ENCODE data around the gene SEZ6L. TPM values are rescaled to one million over a fixed set of nuclear protein-coding genes. Genes with fewer than 3 reads are reported as not detected.

SEZ6L gene
- total RNA-seq, 1 donor from 2014 or later, result 0.32 TPM

- ATAC-seq (no peak), DNase-seq (no peak)
- no peak overlapping the region for H3K4me3 ChIP-seq
- no peaks in the 10 kb centered on the region for H3K4me1 ChIP-seq
- no peaks in the 10 kb centered on the region for H3K9me3 ChIP-seq
- no peaks in the 10 kb centered on the region for H3K36me3 ChIP-seq
- H3K27me3 ChIP-seq, result peaks cover 9% of the 10 kb centered on the region
- H3K27ac ChIP-seq, result no peak overlapping the region
- intact Hi-C loops (cut with DNase I), result no loop called here
- TF ChIP-seq CTCF (IDR thresholded peaks at IDR 0.05), result no peak
Measured at GRCh38 chr22:26409719-26410335, 240.6 kb downstream of the SEZ6L start.

GRCh38 chr22:26410386-26410785 lies 241.1 kb downstream of the SEZ6L start:
- intact Hi-C loops (cut with DNase I), result no loop called here
- no peaks in the 10 kb centered on the region for H3K36me3 ChIP-seq
- H3K4me3 ChIP-seq, result no peak overlapping the region
- H3K9me3 ChIP-seq, result no peaks in the 10 kb centered on the region
- H3K27me3 ChIP-seq, result peaks cover 13% of the 10 kb centered on the region
- no peak for TF ChIP-seq CTCF (IDR thresholded peaks at IDR 0.05)
- no peak overlapping the region for H3K27ac ChIP-seq
- H3K4me1 ChIP-seq, result no peaks in the 10 kb centered on the region
- ATAC-seq (no peak), DNase-seq (no peak)

- DNase-seq (no peak), ATAC-seq (no peak)
- H3K27me3 ChIP-seq, result peaks cover 13% of the 10 kb centered on the region
- intact Hi-C loops (cut with DNase I), result no loop called here
- H3K27ac ChIP-seq, result no peak overlapping the region
- H3K4me3 ChIP-seq, result no peak overlapping the region
- H3K36me3 ChIP-seq, result no peaks in the 10 kb centered on the region
- TF ChIP-seq CTCF (IDR thresholded peaks at IDR 0.05), result no peak
- H3K4me1 ChIP-seq, result no peaks in the 10 kb centered on the region
- no peaks in the 10 kb centered on the region for H3K9me3 ChIP-seq
Measured at GRCh38 chr22:26414347-26414746, 245.1 kb downstream of the SEZ6L start.

GRCh38 chr22:26416256-26416655 lies 247.0 kb downstream of the SEZ6L start:
- Histone ChIP-seq H3K9me3 (no peaks in the 10 kb centered on the region), H3K27me3 (peaks cover 28% of the 10 kb centered on the region), H3K27ac (no peak overlapping the region), H3K4me1 (no peaks in the 10 kb centered on the region), H3K36me3 (no peaks in the 10 kb centered on the region), H3K4me3 (no peak overlapping the region)
- ATAC-seq (no peak), DNase-seq (no peak)
- intact Hi-C loops (cut with DNase I), result no loop called here
- TF ChIP-seq CTCF (IDR thresholded peaks at IDR 0.05), result no peak

- Histone ChIP-seq H3K27me3 (peaks cover 28% of the 10 kb centered on the region), H3K9me3 (no peaks in the 10 kb centered on the region)
- no peak for DNase-seq
Measured at GRCh38 chr22:26416670-26417276, 247.5 kb downstream of the SEZ6L start.

More at GRCh38 chr22:26416670-26417276, 247.5 kb downstream of the SEZ6L start:
- no peaks in the 10 kb centered on the region for H3K4me1 ChIP-seq
- no peak overlapping the region for H3K27ac ChIP-seq
- H3K36me3 ChIP-seq, result no peaks in the 10 kb centered on the region
- intact Hi-C loops (cut with DNase I), result no loop called here
- TF ChIP-seq CTCF (IDR thresholded peaks at IDR 0.05), result no peak
- no peak for ATAC-seq
- H3K4me3 ChIP-seq, result no peak overlapping the region

All from upper lobe of right lung (tissue), 1 donor.